ENCODE data around the gene OPCML. TPM values are rescaled to one million over a fixed set of nuclear protein-coding genes. Genes with fewer than 3 reads are reported as not detected.
A peak's percentile ranks its signal among the peaks of the same experiment; 100 is the strongest.

OPCML gene
- total RNA-seq, 1 donor from 2014 or later: 4.6 TPM

- TF ChIP-seq CTCF (conservative IDR thresholded peaks at IDR 0.05): no peak
- peaks cover 40% of the 10 kb centered on the region for H3K4me1 Mint-ChIP-seq (ENCODE audit: unreplicated experiment)
- H3K9me3 Mint-ChIP-seq: peaks cover 5% of the 10 kb centered on the region
- peaks cover 3% of the 10 kb centered on the region for H3K36me3 Mint-ChIP-seq
- H3K27ac Mint-ChIP-seq: no peak overlapping the region
- peak overlapping the region; percentile 5 for H3K4me3 Mint-ChIP-seq
- peaks cover 45% of the 10 kb centered on the region for H3K27me3 Mint-ChIP-seq
- DNase-seq (ENCODE audit: extremely low spot score, unreplicated experiment): no peak
Observed at GRCh38 chr11:132910011-132910760, 622.1 kb downstream of the OPCML start.

GRCh38 chr11:132909021-132909606 lies 623.2 kb downstream of the OPCML start:
- TF ChIP-seq CTCF (conservative IDR thresholded peaks at IDR 0.05): no peak
- peaks cover 3% of the 10 kb centered on the region for H3K36me3 Mint-ChIP-seq
- H3K4me1 Mint-ChIP-seq (ENCODE audit: unreplicated experiment): peaks cover 40% of the 10 kb centered on the region
- H3K27me3 Mint-ChIP-seq: peaks cover 42% of the 10 kb centered on the region
- H3K4me3 Mint-ChIP-seq: no peak overlapping the region
- H3K9me3 Mint-ChIP-seq: peaks cover 4% of the 10 kb centered on the region
- no peak for DNase-seq (ENCODE audit: extremely low spot score, unreplicated experiment)
- H3K27ac Mint-ChIP-seq: no peak overlapping the region

GRCh38 chr11:132908414-132908810 lies 623.9 kb downstream of the OPCML start:
- Mint-ChIP-seq H3K4me1 (ENCODE audit: unreplicated experiment) (peaks cover 34% of the 10 kb centered on the region), H3K36me3 (peaks cover 3% of the 10 kb centered on the region), H3K9me3 (no peaks in the 10 kb centered on the region), H3K27me3 (peaks cover 39% of the 10 kb centered on the region), H3K4me3 (no peak overlapping the region), H3K27ac (no peak overlapping the region)
- DNase-seq (ENCODE audit: extremely low spot score, unreplicated experiment): no peak
- TF ChIP-seq CTCF (conservative IDR thresholded peaks at IDR 0.05): no peak

GRCh38 chr11:132907651-132908413 lies 624.5 kb downstream of the OPCML start:
- Mint-ChIP-seq H3K4me3 (no peak overlapping the region), H3K27me3 (peaks cover 40% of the 10 kb centered on the region), H3K4me1 (ENCODE audit: unreplicated experiment) (peaks cover 36% of the 10 kb centered on the region), H3K36me3 (peaks cover 3% of the 10 kb centered on the region), H3K27ac (no peak overlapping the region), H3K9me3 (no peaks in the 10 kb centered on the region)
- no peak for TF ChIP-seq CTCF (conservative IDR thresholded peaks at IDR 0.05)
- no peak for DNase-seq (ENCODE audit: extremely low spot score, unreplicated experiment)

GRCh38 chr11:132904607-132905006 lies 627.7 kb downstream of the OPCML start:
- Mint-ChIP-seq H3K4me1 (ENCODE audit: unreplicated experiment) (peaks cover 23% of the 10 kb centered on the region), H3K27me3 (peaks cover 38% of the 10 kb centered on the region), H3K4me3 (no peak overlapping the region), H3K27ac (no peak overlapping the region), H3K36me3 (peaks cover 3% of the 10 kb centered on the region), H3K9me3 (no peaks in the 10 kb centered on the region)
- no peak for DNase-seq (ENCODE audit: extremely low spot score, unreplicated experiment)
- TF ChIP-seq CTCF (conservative IDR thresholded peaks at IDR 0.05): no peak

All from type B pancreatic cell (in vitro differentiated cells).